RKO (cell line): ENCODE measurements around the gene TEDC1.
"Not testable (repeated sequence)": the region's sequence is repeated elsewhere in the genome, so short reads cannot be mapped to it uniquely, and the experiment has no call there.

Experiments
- DNase-seq: peaks from one replicate; pipeline ENCODE4 v3.0.0-alpha.2; 2016; ENCODE audit warnings: low spot score

TEDC1 gene

DNA sequence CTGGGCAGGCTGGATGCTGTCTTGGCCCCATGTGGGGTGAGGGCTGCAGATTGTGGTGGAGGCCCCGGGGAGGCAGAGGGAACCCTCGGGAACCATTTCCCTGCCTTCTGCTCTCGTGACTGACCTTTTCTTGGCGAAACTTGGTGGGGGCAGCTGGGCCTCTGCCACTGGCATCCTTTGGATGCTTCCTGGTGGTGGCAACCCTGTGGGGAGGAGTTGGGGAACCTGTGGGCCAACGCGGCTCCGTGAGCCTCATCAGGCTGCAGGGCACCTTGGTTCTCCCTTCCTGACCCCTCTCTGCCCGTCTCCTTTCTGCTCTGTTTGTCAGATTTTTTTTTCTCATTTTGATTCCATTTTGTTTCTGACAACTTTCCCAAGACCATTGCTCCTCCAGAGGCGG lies 49.8 kb downstream of the TEDC1 start:
- DNase-seq: no peak

DNA sequence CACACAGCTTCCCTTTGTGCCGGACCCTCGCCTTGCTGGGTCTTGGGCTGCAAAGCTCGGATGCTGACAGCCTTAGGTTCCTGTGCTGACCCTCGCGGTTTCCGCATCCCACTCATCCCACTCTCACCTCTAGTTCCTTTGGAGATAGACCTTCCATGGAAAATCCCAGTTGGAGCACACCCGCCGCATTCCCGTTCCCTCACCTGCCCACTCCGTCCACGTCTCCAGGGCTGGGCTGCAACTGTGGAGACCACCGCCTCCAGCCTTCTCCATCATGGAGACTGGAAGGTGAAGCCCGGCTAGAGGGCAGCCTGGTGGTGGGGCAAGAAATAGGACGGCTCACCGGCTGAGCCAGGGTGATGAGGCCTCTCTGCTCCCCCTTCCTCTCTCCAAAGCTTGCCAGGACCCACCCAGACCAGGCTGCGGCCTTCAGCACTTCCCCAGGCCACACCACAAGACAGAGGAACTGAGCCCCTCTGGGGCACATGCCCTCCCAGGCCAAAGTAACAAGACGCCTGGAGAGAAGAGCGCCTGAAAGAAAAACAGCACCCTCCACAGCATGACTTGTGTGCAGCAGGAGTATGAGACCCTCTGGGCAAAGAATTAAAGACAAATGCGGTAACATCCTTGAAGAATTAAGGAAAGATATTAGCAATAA lies 50.3 kb downstream of the TEDC1 start:
- DNase-seq: no peak

DNA sequence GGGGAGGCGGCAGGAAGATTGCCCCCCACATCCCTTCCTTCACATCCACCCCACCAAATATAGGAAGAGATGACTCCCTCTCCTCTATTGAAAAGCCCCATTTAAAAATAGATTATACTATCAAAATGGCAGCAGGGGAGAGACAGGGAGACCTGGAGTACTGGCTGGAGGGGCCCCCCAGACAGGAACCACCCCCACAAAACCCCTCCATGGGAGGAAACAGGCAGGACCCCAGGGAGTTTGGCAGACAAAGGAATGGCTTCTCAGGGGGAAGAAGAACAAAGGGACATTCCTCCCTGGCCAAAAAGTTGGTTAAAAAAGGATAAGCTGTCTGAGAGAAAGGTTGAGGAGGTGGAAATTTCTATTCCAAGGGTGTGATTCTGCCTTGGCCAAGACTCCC lies 54.6 kb downstream of the TEDC1 start:
- DNase-seq: not testable (repeated sequence)

DNA sequence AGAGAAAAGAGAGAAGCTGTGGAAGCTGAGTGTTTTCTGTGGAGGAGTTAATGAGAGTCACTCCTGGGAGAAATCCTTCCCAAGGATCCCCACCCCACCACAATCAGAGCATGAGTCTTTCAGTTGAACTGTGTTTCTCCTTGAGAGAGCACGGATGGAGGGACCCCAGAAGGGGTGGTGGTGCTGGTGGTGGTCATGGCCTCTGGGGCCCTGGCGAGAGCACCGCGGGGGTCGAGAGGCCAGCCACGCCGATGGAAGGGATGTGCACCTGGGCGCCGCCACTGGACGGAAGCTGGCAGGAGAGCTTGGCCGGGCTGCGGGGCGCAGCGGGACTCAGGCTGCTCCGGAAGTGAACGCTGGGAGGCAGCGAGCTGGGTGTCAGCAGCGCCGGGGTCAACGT lies 55.4 kb downstream of the TEDC1 start:
- DNase-seq: not testable (repeated sequence)

DNA sequence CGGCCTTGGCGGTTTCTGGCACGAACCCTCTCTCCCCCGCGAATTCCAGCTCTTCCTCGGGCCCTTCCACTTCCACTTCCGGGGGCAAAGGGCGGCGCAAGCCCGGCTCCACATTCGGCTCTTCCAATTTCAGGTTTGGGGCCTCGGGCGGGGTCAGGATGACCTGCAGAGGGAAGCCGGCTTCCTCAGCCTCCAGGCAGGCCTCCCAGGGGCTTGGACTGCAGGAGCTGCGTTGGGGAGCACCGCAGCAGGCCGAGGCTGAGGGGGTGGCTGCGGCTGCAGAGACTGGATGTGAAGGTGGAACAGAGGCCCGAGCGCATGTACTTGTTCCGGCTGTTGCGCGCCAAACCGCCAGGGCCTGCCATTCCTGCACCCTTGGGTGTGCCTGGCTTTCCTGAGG lies 56.0 kb downstream of the TEDC1 start:
- DNase-seq: not testable (repeated sequence)

DNA sequence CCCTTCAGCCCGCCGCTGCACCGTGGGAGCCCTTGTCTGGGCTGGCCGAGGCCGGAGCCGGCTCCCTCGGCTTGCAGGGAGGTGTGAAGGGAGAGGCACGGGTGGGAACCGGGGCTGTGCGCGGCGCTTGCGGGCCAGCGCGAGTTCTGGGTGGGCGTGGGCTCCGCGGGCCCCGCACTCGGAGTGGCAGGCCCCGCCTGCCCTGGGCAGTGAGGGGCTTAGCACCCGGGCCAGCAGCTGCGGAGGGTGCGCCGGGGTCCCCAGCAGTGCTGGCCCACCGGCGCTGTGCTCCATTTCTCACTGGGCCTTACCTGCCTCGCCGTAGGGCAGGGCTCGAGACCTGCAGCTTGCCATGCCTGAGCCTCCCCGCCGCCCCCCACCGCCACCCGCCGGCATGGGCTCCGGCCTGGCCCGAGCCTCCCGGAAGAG lies 56.7 kb downstream of the TEDC1 start:
- DNase-seq: no peak
